Measurements from ENCODE around the gene ANKRD9. TPM values are rescaled to one million over a fixed set of nuclear protein-coding genes. Genes with fewer than 3 reads are reported as not detected.

Gene ANKRD9
- total and polyA plus RNA-seq, 9 of the 15 experiments (the other 6 are each of a cell fraction or from before 2014, with no cell fraction given) = 0.04 to 32.9 (median 5.3) TPM

- TF ChIP-seq L3MBTL2 (IDR thresholded peaks at IDR 0.05) (peak; percentile 50), YY1 (IDR thresholded peaks at IDR 0.05; ENCODE audit: borderline replicate concordance in 1 of 3, control insufficient read depth in 1 of 3, extremely low read depth in 1 of 3, insufficient read depth in 3 of 3, insufficient read length in 1 of 3, insufficient replicate concordance in 2 of 3, low read depth in 1 of 3, low read length in 2 of 3) (peak in 1 of 3 experiments; percentile 32), MBD2 (IDR thresholded peaks at IDR 0.05; ENCODE audit: borderline replicate concordance, low read depth) (peak; percentile 85; the same call in 1 of the 2 replicates), PTBP1 (IDR thresholded peaks at IDR 0.05; ENCODE audit: low read depth, low read length) (no peak), ZNF444 (CRISPR knock-in tag; IDR thresholded peaks at IDR 0.05) (no peak), ZNF324 (CRISPR knock-in tag; IDR thresholded peaks at IDR 0.05) (no peak), RB1 (IDR thresholded peaks at IDR 0.05; ENCODE audit: low read depth) (peak; percentile 85), ZNF146 (CRISPR knock-in tag; IDR thresholded peaks at IDR 0.05; ENCODE audit: unreplicated experiment) (no peak), BCLAF1 (IDR thresholded peaks at IDR 0.05; ENCODE audit: borderline replicate concordance in 1 of 2, control insufficient read depth in 1 of 2, low read depth in 2 of 2, low read length in 1 of 2) (0 out of 4 replicates have a peak, but pooled peaks of 1 of the 2 experiments have one; percentile 15), ZNF75A (CRISPR knock-in tag; IDR thresholded peaks at IDR 0.05) (no peak), MYC (IDR thresholded peaks at IDR 0.05; ENCODE audit: low read depth, low read length) (peak; percentile 49), MYC (CRISPR knock-in tag; IDR thresholded peaks at IDR 0.05; ENCODE audit: borderline replicate concordance, low read depth) (no peak), GTF2A2 (tag; IDR thresholded peaks at IDR 0.05) (no peak), CHAMP1 (IDR thresholded peaks at IDR 0.05) (peak; percentile 76; the same call in 1 of the 2 replicates), BCOR (IDR thresholded peaks at IDR 0.05) (no peak), TEAD4 (IDR thresholded peaks at IDR 0.05; ENCODE audit: low read length) (no peak), TEAD4 (CRISPR knock-in tag; IDR thresholded peaks at IDR 0.05; ENCODE audit: borderline replicate concordance) (no peak), ZNF184 (CRISPR knock-in tag; IDR thresholded peaks at IDR 0.05) (peak; percentile 90), ZNF512 (tag; IDR thresholded peaks at IDR 0.05) (no peak), USF2 (CRISPR knock-in tag; IDR thresholded peaks at IDR 0.05) (peak; percentile 94)
Measured at GRCh38 chr14:102524451-102525218, 15.1 kb upstream of the ANKRD9 start (continued).
